HepG2 (cell line): ENCODE data around the gene ENG. TPM values are rescaled to one million over a fixed set of nuclear protein-coding genes. Genes with fewer than 3 reads are reported as not detected.

Experiments
- ATAC-seq: fragments of 200-7000 bp; cut with Tn5 transposase; 3 replicates; pipeline ENCODE4 v1.9.1; 2020; ENCODE audit warnings: mild to moderate bottlenecking, moderate library complexity
- BruUV-seq: library from RNA; stranded (reverse); fragments of 400-500 nt; replicated peaks from 2 replicates; lab custom pipeline; 2021; lab: Mats Ljungman, UMichigan
- CTCF ChIA-PET: fragments of 300-600 bp; formaldehyde crosslinking; extraction: SDS; loops from one replicate; lab custom pipeline; 2021; ENCODE audit warnings: low total read pairs, inconsistent platforms, low intra/inter-chr PET ratio; lab: Yijun Ruan, JAX
- POLR2A ChIA-PET: fragments of 350-600 bp; sonication (Branson Sonifier 250); formaldehyde crosslinking; loops from one replicate; lab custom pipeline; 2020; ENCODE audit warnings: antibody characterized with exemption, inconsistent platforms; lab: Yijun Ruan, JAX
- DNase-seq: peaks from one replicate; pipeline ENCODE4 v3.0.0-alpha.2; 2015; ENCODE audit warnings: low spot score
- FAIRE-seq: peaks from 3 replicates; lab custom pipeline; 2011; peaks lifted over from hg19 to GRCh38; lab: Jason Lieb, UNC
- H2AFZ ChIP-seq: one replicate; pipeline ENCODE4 v1.6.1; 2011; ENCODE audit warnings: low read length, inconsistent platforms
- H3K27ac ChIP-seq: fragments of 300-600 bp; 3 replicates; pipeline ENCODE4 v1.8.0; 2011; ENCODE audit warnings: mixed run types, mild to moderate bottlenecking, mixed read lengths, low read length, inconsistent platforms; ENCODE audit not compliant: insufficient read depth; ENCODE audit errors: extremely low read length
- H3K27me3 ChIP-seq, 2 experiments: fragments of 200-600 bp in 1 of 2; 2 replicates in 1 of 2; 3 replicates in 1 of 2; pipeline versions ENCODE4 v1.6.0 to v1.8.0; 2011; ENCODE audit warnings: low read length in 2 of 2, mild to moderate bottlenecking in 2 of 2, moderate library complexity in 2 of 2, inconsistent platforms in 1 of 2; ENCODE audit not compliant: insufficient read depth in 2 of 2, control insufficient read depth in 1 of 2
- H3K36me3 ChIP-seq, 2 experiments: fragments of 200-600 bp in 1 of 2; replicated peaks in 1 of 2; 2 replicates in 1 of 2; 3 replicates in 1 of 2; pipeline versions ENCODE4 v1.5.1 to v1.8.0; 2011; ENCODE audit warnings: low read length in 2 of 2, inconsistent platforms in 1 of 2; ENCODE audit not compliant: insufficient read depth in 2 of 2, control insufficient read depth in 1 of 2
- H3K4me1 ChIP-seq: 2 replicates; pipeline ENCODE4 v1.5.1; 2012; ENCODE audit warnings: low read length, inconsistent platforms; ENCODE audit not compliant: insufficient read depth
- H3K4me2 ChIP-seq: 2 replicates; pipeline ENCODE4 v1.6.0; 2011; ENCODE audit warnings: low read depth, low read length, inconsistent platforms
- H3K4me3 ChIP-seq, 3 experiments: fragments of 200-600 bp in 1 of 3; sonication (generic), shearing (Covaris generic) in 1 of 3; replicated peaks in 1 of 3; 2 replicates each; pipeline ENCODE4 v1.5.1; 2011 to 2016; ENCODE audit warnings: low read length in 3 of 3, inconsistent platforms in 2 of 3, low read depth in 2 of 3, mild to moderate bottlenecking in 2 of 3, control low read depth in 1 of 3, mixed read lengths in 1 of 3; ENCODE audit not compliant: insufficient read depth in 1 of 3
- H3K79me2 ChIP-seq: one replicate; pipeline ENCODE4 v1.6.1; 2011; ENCODE audit warnings: low read length, inconsistent platforms; ENCODE audit not compliant: insufficient read depth
- H3K9ac ChIP-seq: 2 replicates; pipeline ENCODE4 v1.6.0; 2011; ENCODE audit warnings: mild to moderate bottlenecking, low read depth, low read length, inconsistent platforms; ENCODE audit not compliant: insufficient read depth
- H3K9me3 ChIP-seq: 2 replicates; pipeline ENCODE4 v1.5.1; 2012; ENCODE audit warnings: mild to moderate bottlenecking, low read length
- H4K20me1 ChIP-seq: 2 replicates; pipeline ENCODE4 v1.6.0; 2011; ENCODE audit warnings: inconsistent platforms, mild to moderate bottlenecking, low read length, moderate library complexity; ENCODE audit not compliant: insufficient read depth
- CCAR2 ChIP-seq: fragments of 200-400 bp; formaldehyde crosslinking; optimal IDR thresholded peaks from 2 replicates; pipeline ENCODE3; 2018; ENCODE audit warnings: low read depth, mild to moderate bottlenecking, low read length, moderate library complexity
- CREB1 ChIP-seq, 2 experiments: fragments of 450-650 bp in 1 of 2; IDR thresholded peaks; 2 replicates each; pipeline ENCODE4 v1.6.1; 2016 to 2017; ENCODE audit warnings: control low read depth in 1 of 2, mild to moderate bottlenecking in 1 of 2, missing compliant biosample characterization in 1 of 2, missing genetic modification characterization in 1 of 2
- EEA1 ChIP-seq: sonication (generic); formaldehyde crosslinking; IDR thresholded peaks from 2 replicates; pipeline ENCODE4 v1.5.1; 2020; ENCODE audit warnings: mild to moderate bottlenecking, missing genetic modification reagents, borderline replicate concordance
- HMGA1 ChIP-seq: sonication (generic); formaldehyde crosslinking; conservative IDR thresholded peaks from 2 replicates; pipeline ENCODE4 v1.4.0; 2020; ENCODE audit warnings: missing genetic modification reagents
- KLF11 ChIP-seq: IDR thresholded peaks from 2 replicates; pipeline ENCODE4 v1.6.1; 2016; ENCODE audit warnings: missing compliant biosample characterization
- MLLT10 ChIP-seq: sonication (generic); formaldehyde crosslinking; IDR thresholded peaks from 2 replicates; pipeline ENCODE4 v1.4.0; 2020; ENCODE audit warnings: missing genetic modification reagents
- SNRNP70 ChIP-seq: fragments of 200-400 bp; formaldehyde crosslinking; IDR thresholded peaks from 2 replicates; pipeline ENCODE4 v1.6.1; 2017; ENCODE audit warnings: mild to moderate bottlenecking, low read depth, low read length, moderate library complexity
- TBL1XR1 ChIP-seq: fragments of 150-350 bp; IDR thresholded peaks from 2 replicates; pipeline ENCODE4 v1.6.1; 2014; ENCODE audit warnings: borderline replicate concordance, low read length; ENCODE audit not compliant: partially characterized antibody
- ZNF468 ChIP-seq: sonication (generic); formaldehyde crosslinking; IDR thresholded peaks from 2 replicates; pipeline ENCODE4 v1.8.0; 2022; ENCODE audit warnings: mild to moderate bottlenecking, moderate library complexity, missing genetic modification reagents
- WGBS: methylation state at CpG from one replicate; pipeline ENCODE4 v1.1.6; 2017; ENCODE audit warnings: low lambda C conversion rate; 5-methylcytosine and 5-hydroxymethylcytosine counted together
- in situ Hi-C: cut with HindIII; loops from 2 replicates; pipeline ENCODE4 v1.10.0; 2017; ENCODE audit warnings: low pct_unique_long_range_greater_than_20kb; ENCODE audit not compliant: extremely low pct_ligation_motif_present
- intact Hi-C: fragments of 100-400 bp; cut with micrococcal nuclease; formaldehyde crosslinking; loops from one replicate; pipeline ENCODE4 v1.10.0; 2022; ENCODE audit not compliant: unreplicated experiment
- polyA plus RNA-seq, 8 experiments: library from polyadenylated mRNA; depleted of rRNA in 3 of 8; stranded (reverse) in 7 of 8; unstranded in 1 of 8; fragments of >200 nt; fragmentation: Illumina TruSeq in 4 of 8; extraction: Trizol in 4 of 8; gene quantifications; 2 replicates each; pipeline versions ENCODE4 v1.2.1 to v1.2.3, GENCODE V29; 2011 to 2016; ENCODE audit warnings: low read depth in 4 of 8, missing spikeins in 1 of 8, mixed read lengths in 1 of 8; ENCODE audit not compliant: insufficient read depth in 1 of 8
- total RNA-seq, 5 experiments: library from RNA; depleted of rRNA; stranded (reverse); fragments of >200 nt; fragmentation: Illumina TruSeq; extraction: Trizol; gene quantifications; 2 replicates each; pipeline ENCODE4 v1.2.3, GENCODE V29; 2016; ENCODE audit warnings: low read depth in 1 of 5

ENG gene
- total and polyA plus RNA-seq, 2 of the 13 experiments (the other 11 are each of a cell fraction or from before 2014, with no cell fraction given): 0.02 to 1.1 TPM

DNA sequence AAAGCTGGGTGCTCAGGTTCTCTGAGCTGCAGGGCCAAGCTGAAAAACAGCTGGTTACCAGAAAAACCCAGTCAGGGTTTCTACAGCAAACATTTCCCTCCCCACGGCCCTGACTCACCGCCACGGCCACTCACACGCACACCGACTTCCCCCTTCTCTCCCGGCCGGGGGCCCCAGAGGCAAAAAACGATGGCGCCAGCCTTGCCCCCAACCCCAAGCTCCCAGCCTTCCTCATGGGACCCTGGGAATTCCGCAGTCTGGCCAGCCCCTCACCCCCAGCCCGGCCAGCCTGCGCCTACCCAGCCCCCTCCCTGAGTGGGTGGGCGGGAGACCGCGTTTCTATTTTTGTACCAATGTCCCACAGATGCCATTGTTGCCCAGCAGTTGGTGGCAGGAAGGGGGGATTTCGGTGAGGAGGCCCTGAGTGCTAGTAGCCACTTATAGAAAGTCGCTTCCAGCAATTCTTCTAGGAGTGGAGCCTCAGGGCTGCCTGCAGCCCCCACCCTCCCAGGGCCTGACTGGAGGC lies 18.4 kb downstream of the ENG start:
- no peak overlapping the region for H2AFZ ChIP-seq
- no peak overlapping the region for H3K4me2 ChIP-seq
- H3K9ac ChIP-seq: no peak overlapping the region
- H4K20me1 ChIP-seq: no peaks in the 10 kb centered on the region
- H3K27ac ChIP-seq: no peak overlapping the region
- H3K27me3 ChIP-seq: no peaks in the 10 kb centered on the region; a peak in 1 of 5 replicates
- no peaks in the 10 kb centered on the region for H3K9me3 ChIP-seq
- DNase-seq: no peak
- ChIA-PET CTCF (no interaction called here), POLR2A (no interaction called here)
- intact Hi-C loops: no loop called here
- H3K36me3 ChIP-seq: no peaks in the 10 kb centered on the region
- H3K4me1 ChIP-seq: peaks cover 36% of the 10 kb centered on the region
- ATAC-seq: no peak
- WGBS: 53% methylated on average over 13 of the region's 17 CpGs
- in situ Hi-C loops: no loop called here
- no peak for FAIRE-seq
- TF ChIP-seq EEA1 (CRISPR knock-in tag): no peak
- no peak for TF ChIP-seq TBL1XR1
- TF ChIP-seq SNRNP70: no peak
- no peak for TF ChIP-seq MLLT10 (CRISPR knock-in tag)
- no peak for TF ChIP-seq CCAR2
- TF ChIP-seq ZNF468: no peak
- no peak for TF ChIP-seq HMGA1
- H3K79me2 ChIP-seq: no peaks in the 10 kb centered on the region
- no peak overlapping the region for H3K4me3 ChIP-seq
- BruUV-seq: no TSS peak

DNA sequence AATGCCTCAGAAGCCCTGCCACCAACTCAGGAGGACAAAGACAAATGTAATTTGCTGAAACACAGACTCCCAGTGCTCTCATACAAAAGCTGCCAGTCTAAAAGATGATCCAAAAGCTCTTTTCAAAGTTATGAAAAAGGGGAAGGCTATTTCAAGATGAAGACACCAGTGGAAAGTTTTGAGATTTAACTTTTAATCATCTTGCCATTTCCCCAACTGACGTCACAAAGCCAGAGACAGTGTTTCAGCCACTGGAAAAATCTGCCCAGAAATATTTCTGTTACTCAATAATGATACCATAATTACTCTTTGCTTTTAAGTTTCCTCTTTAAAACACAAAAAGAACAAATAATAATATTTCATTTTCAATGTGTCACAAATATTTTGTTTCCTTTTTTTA lies 20.9 kb downstream of the ENG start:
- H3K4me2 ChIP-seq: no peak overlapping the region
- 59% methylated on average over 1 of the region's 1 CpG for WGBS
- H2AFZ ChIP-seq: no peak overlapping the region
- CTCF ChIA-PET: no interaction called here
- no peaks in the 10 kb centered on the region for H3K9me3 ChIP-seq
- H3K4me1 ChIP-seq: peaks cover 36% of the 10 kb centered on the region
- H3K27me3 ChIP-seq: no peaks in the 10 kb centered on the region; a peak in 1 of 5 replicates
- no peaks in the 10 kb centered on the region for H3K79me2 ChIP-seq
- H3K9ac ChIP-seq: no peak overlapping the region
- TF ChIP-seq CREB1 (IDR thresholded peaks at IDR 0.05) (peak; percentile 20; the same call in 1 of the 2 replicates), CREB1 (CRISPR knock-in tag; IDR thresholded peaks at IDR 0.05) (no peak), KLF11 (CRISPR knock-in tag) (no peak)
- no peak for FAIRE-seq
- H3K4me3 ChIP-seq: no peak overlapping the region
- no peaks in the 10 kb centered on the region for H4K20me1 ChIP-seq
- POLR2A ChIA-PET: no interaction called here
- H3K36me3 ChIP-seq: no peaks in the 10 kb centered on the region
- no peak for ATAC-seq
- no peak overlapping the region for H3K27ac ChIP-seq
- no TSS peak for BruUV-seq
- DNase-seq: no peak
- in situ Hi-C loops: no loop called here
- intact Hi-C loops: no loop called here
